Neuronal stem cell (in vitro differentiated cells): ENCODE data around the gene PIP4K2C.

Experiments used
- DNase-seq: peaks from one replicate; pipeline ENCODE4 v3.0.0-alpha.2; 2013; ENCODE audit warnings: low spot score
- H2AFZ ChIP-seq: one replicate; pipeline ENCODE4 v1.6.1; 2013; ENCODE audit warnings: mild to moderate bottlenecking, low read length, inconsistent platforms
- H2AK5ac ChIP-seq: 2 replicates; pipeline ENCODE4 v1.6.1; 2013; ENCODE audit warnings: low read depth, mild to moderate bottlenecking, inconsistent platforms, low read length, moderate library complexity, mixed read lengths
- H2BK120ac ChIP-seq: 2 replicates; pipeline ENCODE4 v1.6.1; 2013; ENCODE audit warnings: low read depth, mild to moderate bottlenecking, inconsistent platforms, low read length, moderate library complexity, mixed read lengths
- H2BK12ac ChIP-seq: one replicate; pipeline ENCODE4 v1.6.1; 2013; ENCODE audit warnings: low read length, inconsistent platforms
- H2BK15ac ChIP-seq: 2 replicates; pipeline ENCODE4 v1.6.1; 2013; ENCODE audit warnings: mild to moderate bottlenecking, low read length, inconsistent platforms, mixed read lengths
- H2BK5ac ChIP-seq: one replicate; pipeline ENCODE4 v1.6.1; 2013; ENCODE audit warnings: inconsistent platforms, mild to moderate bottlenecking, low read length, moderate library complexity
- H3K14ac ChIP-seq: one replicate; pipeline ENCODE4 v1.6.1; 2013; ENCODE audit warnings: low read length, inconsistent platforms
- H3K18ac ChIP-seq: 2 replicates; pipeline ENCODE4 v1.6.1; 2013; ENCODE audit warnings: low read length, inconsistent platforms
- H3K23ac ChIP-seq: 2 replicates; pipeline ENCODE4 v1.6.1; 2013; ENCODE audit warnings: low read depth, mild to moderate bottlenecking, mixed read lengths, low read length, inconsistent platforms; ENCODE audit not compliant: poor library complexity
- H3K27ac ChIP-seq: replicated peaks from 3 replicates; pipeline ENCODE4 v1.5.1; 2013; ENCODE audit warnings: low read length, inconsistent platforms
- H3K27me3 ChIP-seq, 3 experiments: 2 replicates each; pipeline ENCODE4 v1.6.1; 2013; ENCODE audit warnings: low read length in 3 of 3, mild to moderate bottlenecking in 2 of 3, inconsistent platforms in 1 of 3, low read depth in 1 of 3, mixed read lengths in 1 of 3, moderate library complexity in 1 of 3; ENCODE audit not compliant: control insufficient read depth in 3 of 3, insufficient read depth in 3 of 3
- H3K36me3 ChIP-seq, 2 donors: replicated peaks in 1 of 2; 2 replicates each; pipeline ENCODE4 v1.6.1; 2013; ENCODE audit warnings: low read length in 2 of 2; ENCODE audit not compliant: control insufficient read depth in 2 of 2, insufficient read depth in 2 of 2
- H3K4ac ChIP-seq: 2 replicates; pipeline ENCODE4 v1.6.1; 2013; ENCODE audit warnings: inconsistent platforms, mild to moderate bottlenecking, low read length, moderate library complexity
- H3K4me1 ChIP-seq, 2 donors: 1 replicate in 1 of 2; 2 replicates in 1 of 2; pipeline ENCODE4 v1.6.1; 2013; ENCODE audit warnings: low read length in 2 of 2, low read depth in 1 of 2; ENCODE audit not compliant: control insufficient read depth in 2 of 2, insufficient read depth in 1 of 2
- H3K4me2 ChIP-seq: one replicate; pipeline ENCODE4 v1.6.1; 2013; ENCODE audit warnings: mild to moderate bottlenecking, low read length, inconsistent platforms; ENCODE audit not compliant: insufficient read depth, poor library complexity, severe bottlenecking
- H3K4me3 ChIP-seq, 2 donors: 2 replicates each; pipeline ENCODE4 v1.5.1; 2013; ENCODE audit warnings: low read length in 2 of 2, mild to moderate bottlenecking in 2 of 2, inconsistent platforms in 1 of 2, moderate library complexity in 1 of 2
- H3K79me1 ChIP-seq: one replicate; pipeline ENCODE4 v1.6.1; 2013; ENCODE audit warnings: low read depth, mild to moderate bottlenecking, inconsistent platforms, low read length, moderate library complexity
- H3K9ac ChIP-seq: one replicate; pipeline ENCODE4 v1.6.1; 2013; ENCODE audit warnings: mild to moderate bottlenecking, low read depth, low read length, inconsistent platforms; ENCODE audit not compliant: poor library complexity
- H3K9me3 ChIP-seq, 2 donors: replicated peaks in 1 of 2; 2 replicates each; pipeline versions ENCODE3 to v1.6.1; 2013; ENCODE audit warnings: low read length in 2 of 2, mild to moderate bottlenecking in 2 of 2, inconsistent platforms in 1 of 2, low read depth in 1 of 2, mixed read lengths in 1 of 2, moderate library complexity in 1 of 2; ENCODE audit not compliant: control insufficient read depth in 2 of 2, insufficient read depth in 1 of 2
- H4K8ac ChIP-seq: one replicate; pipeline ENCODE4 v1.6.1; 2013; ENCODE audit warnings: low read depth, mild to moderate bottlenecking, inconsistent platforms, low read length, moderate library complexity
- H4K91ac ChIP-seq: one replicate; pipeline ENCODE4 v1.6.1; 2013; ENCODE audit warnings: low read length, low read depth, mild to moderate bottlenecking, inconsistent platforms; ENCODE audit not compliant: poor library complexity
- WGBS, 2 donors: extraction: QIAGEN DNeasy Blood & Tissue Kit; methylation state at CpG; one replicate each; pipeline ENCODE4 v1.1.7; 2013; ENCODE audit warnings: missing lambda C conversion rate in 2 of 2, mixed read lengths in 1 of 2; ENCODE audit not compliant: insufficient read length in 2 of 2, insufficient replicate concordance in 1 of 2; ENCODE audit errors: extremely low coverage in 2 of 2; 5-methylcytosine and 5-hydroxymethylcytosine counted together

The PIP4K2C gene

GRCh38 chr12:57620936-57621496 lies 30.0 kb downstream of the PIP4K2C start:
- H3K4ac ChIP-seq, result no peak overlapping the region
- H3K14ac ChIP-seq, result peak overlapping the region; percentile 33
- H3K27ac ChIP-seq, result no peak overlapping the region
- H3K9me3 ChIP-seq, result no peaks in the 10 kb centered on the region
- H3K27me3 ChIP-seq, result peaks cover 0 to 83% (median 34%) of the 10 kb centered on the region in 3 experiments
- no peak overlapping the region for H2BK12ac ChIP-seq
- peak overlapping the region; percentile 90 for H3K18ac ChIP-seq
- no peak overlapping the region for H4K91ac ChIP-seq
- no peak overlapping the region for H3K4me3 ChIP-seq
- peak overlapping the region; percentile 78 for H2AK5ac ChIP-seq
- H2BK15ac ChIP-seq, result no peak overlapping the region
- H3K4me1 ChIP-seq, result peaks cover 1 to 6% of the 10 kb centered on the region in 2 donors
- peak overlapping the region; percentile 67 for H3K4me2 ChIP-seq
- H2BK120ac ChIP-seq, result peak overlapping the region; percentile 51
- peak overlapping the region; percentile 56 for H2BK5ac ChIP-seq
- peak overlapping the region; percentile 88 for H2AFZ ChIP-seq
- H3K23ac ChIP-seq, result peak overlapping the region; percentile 83
- peaks cover 1% of the 10 kb centered on the region for H3K79me1 ChIP-seq
- WGBS, 2 donors, result no CpG with 5 or more reads among the region's 42 CpGs
- no peak overlapping the region for H3K9ac ChIP-seq
- H4K8ac ChIP-seq, result no peak overlapping the region
- DNase-seq, result no peak
- peaks cover 2 to 35% of the 10 kb centered on the region in 2 donors for H3K36me3 ChIP-seq

GRCh38 chr12:57621497-57622292 lies 30.7 kb downstream of the PIP4K2C start:
- no CpG with 5 or more reads among the region's 49 CpGs for WGBS, 2 donors
- Histone ChIP-seq H2BK15ac (no peak overlapping the region), H2AFZ (peak overlapping the region; percentile 88), H3K36me3 (peaks cover 0 to 35% of the 10 kb centered on the region in 2 donors), H3K14ac (peak overlapping the region; percentile 33), H3K27me3 (peaks cover 0 to 88% (median 39%) of the 10 kb centered on the region in 3 experiments), H3K9me3 (no peaks in the 10 kb centered on the region), H3K79me1 (peaks cover 1% of the 10 kb centered on the region), H2BK5ac (peak overlapping the region; percentile 56), H4K8ac (no peak overlapping the region), H3K18ac (peak overlapping the region; percentile 90), H2BK120ac (no peak overlapping the region), H3K4me1 (peaks cover 1 to 6% of the 10 kb centered on the region in 2 donors), H3K9ac (peak overlapping the region; percentile 92), H3K4ac (no peak overlapping the region), H2AK5ac (peak overlapping the region; percentile 78), H2BK12ac (no peak overlapping the region), H4K91ac (no peak overlapping the region), H3K27ac (no peak overlapping the region), H3K23ac (peak overlapping the region; percentile 83), H3K4me3 (peak overlapping the region in 1 of 2 donors; percentile 68), H3K4me2 (peak overlapping the region; percentile 67)
- no peak for DNase-seq

- Histone ChIP-seq H4K8ac (no peak overlapping the region), H3K79me1 (peaks cover 1% of the 10 kb centered on the region), H3K23ac (no peak overlapping the region), H2AK5ac (no peak overlapping the region), H3K4me3 (peak overlapping the region in 1 of 2 donors; percentile 26), H3K9me3 (no peaks in the 10 kb centered on the region), H3K4ac (no peak overlapping the region), H3K18ac (no peak overlapping the region), H2BK120ac (no peak overlapping the region), H3K4me1 (peaks cover 1 to 7% of the 10 kb centered on the region in 2 donors), H2BK12ac (no peak overlapping the region), H2BK15ac (no peak overlapping the region), H3K27me3 (peaks cover 0 to 96% (median 44%) of the 10 kb centered on the region in 3 experiments), H3K9ac (no peak overlapping the region), H3K36me3 (peaks cover 0 to 35% of the 10 kb centered on the region in 2 donors), H3K27ac (no peak overlapping the region), H2BK5ac (no peak overlapping the region), H4K91ac (no peak overlapping the region), H3K14ac (no peak overlapping the region), H3K4me2 (no peak overlapping the region), H2AFZ (no peak overlapping the region)
- WGBS, 2 donors, result no CpG with 5 or more reads among the region's 9 CpGs
- DNase-seq, result no peak
Measured at GRCh38 chr12:57622293-57623245, 31.6 kb downstream of the PIP4K2C start.
